HG02852 (cell line): ENCODE results near the gene IL20RB.
"Not testable (repeated sequence)": the region's sequence is repeated elsewhere in the genome, so short reads cannot be mapped to it uniquely, and the experiment has no call there.

Experiments used
- ATAC-seq: cut with Tn5 transposase; IDR thresholded peaks from one replicate; pipeline ENCODE4 v1.9.1; 2021; ENCODE audit warnings: mild to moderate bottlenecking, moderate library complexity; ENCODE audit not compliant: unreplicated experiment

Gene IL20RB

DNA sequence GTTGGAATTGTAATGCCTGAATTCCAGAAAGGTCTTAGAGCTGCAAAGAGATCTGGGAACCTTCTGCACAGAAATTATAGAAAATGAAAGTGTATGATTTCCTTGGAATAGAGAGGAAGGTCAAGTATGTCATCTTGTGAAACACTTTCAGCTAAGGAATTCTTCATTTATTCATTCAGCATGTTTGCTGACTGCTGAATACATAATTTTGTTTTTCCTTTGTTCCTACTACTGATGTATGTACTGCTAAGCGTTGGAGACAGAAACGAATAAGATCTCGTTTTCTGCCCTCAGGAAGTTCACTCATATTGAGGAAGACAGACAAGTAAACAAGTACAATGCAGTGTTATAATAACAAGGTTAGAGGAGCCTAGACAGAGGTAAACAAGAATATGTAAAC is 14.3 kb upstream of the IL20RB start:
- ATAC-seq: no peak

DNA sequence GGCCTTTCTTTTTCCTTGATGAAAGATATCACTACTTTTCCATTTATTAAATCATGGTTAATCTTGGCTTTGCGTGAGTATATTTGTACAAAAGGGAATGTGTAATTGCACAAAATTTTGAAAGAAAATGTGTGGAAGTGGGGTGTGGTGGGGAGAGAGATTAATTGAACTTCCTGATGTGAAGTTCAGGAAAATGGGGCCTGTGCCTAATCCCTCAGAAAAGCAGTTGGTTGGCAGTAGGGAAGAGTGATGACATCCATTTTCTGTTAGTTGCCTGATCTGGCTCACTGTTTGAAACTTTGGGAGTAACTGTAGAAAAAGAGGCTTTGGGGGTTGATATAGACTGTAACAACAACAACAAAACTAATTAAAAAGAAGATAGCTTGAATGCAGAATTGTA is 10.8 kb upstream of the IL20RB start:
- ATAC-seq: no peak

- no peak for ATAC-seq
Measured at GRCh38 chr3:136947477-136947876, 10.3 kb upstream of the IL20RB start.

DNA sequence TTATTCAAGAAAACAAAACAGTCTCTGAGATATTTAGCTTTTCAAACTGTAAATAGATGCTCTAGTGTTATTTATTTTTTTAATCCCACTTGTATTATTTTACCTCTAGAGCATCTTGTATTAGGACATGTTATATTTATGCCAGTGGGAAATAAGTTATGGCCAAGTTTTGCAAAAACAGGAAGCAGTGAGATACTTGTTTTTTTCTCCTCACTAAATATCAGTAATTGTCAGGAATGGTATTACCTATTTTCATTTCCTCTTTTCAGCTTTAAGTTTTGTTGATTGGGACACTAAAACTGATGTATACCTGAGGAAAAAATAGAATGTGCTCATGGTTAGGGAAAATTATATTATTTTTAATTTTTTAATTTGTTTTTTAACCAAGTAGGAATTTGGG is 8.6 kb upstream of the IL20RB start:
- ATAC-seq: no peak

DNA sequence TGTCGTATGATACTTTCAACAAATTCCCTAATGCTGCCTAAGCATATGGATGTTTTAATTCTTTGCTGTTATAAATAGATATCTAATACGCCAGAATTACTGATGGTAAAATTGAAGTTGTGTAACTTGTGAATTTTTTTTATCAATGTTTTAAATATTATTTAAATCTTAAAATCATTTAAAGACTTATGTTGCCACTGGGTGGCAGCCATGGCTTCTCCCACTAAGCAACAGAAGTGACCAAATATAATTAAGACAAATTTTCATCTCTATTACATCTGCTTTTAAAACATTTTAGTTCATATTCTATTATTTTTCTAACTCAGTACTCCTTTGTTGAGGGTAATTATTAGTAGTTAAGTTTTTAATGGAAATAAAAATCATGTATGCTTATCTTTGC is 8.1 kb upstream of the IL20RB start:
- no peak for ATAC-seq

DNA sequence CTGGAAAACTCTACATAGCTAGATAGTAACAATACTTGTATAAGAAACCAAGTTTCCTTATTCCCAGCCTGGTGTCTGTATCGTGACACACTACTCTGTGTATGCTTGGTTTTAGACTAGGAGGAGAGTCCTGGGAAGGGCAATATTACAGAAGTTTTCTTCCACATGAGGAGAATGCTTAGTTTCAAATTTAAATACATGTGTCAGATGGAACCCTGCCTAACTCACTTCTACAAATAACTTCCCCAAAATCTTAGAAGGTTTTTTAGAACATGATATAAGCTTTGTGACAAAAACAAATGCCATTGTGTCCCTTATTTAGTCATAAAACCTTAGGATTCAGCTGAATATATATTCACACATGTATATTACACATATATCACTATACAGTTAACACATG is 7.2 kb upstream of the IL20RB start:
- ATAC-seq: no peak

GRCh38 chr3:136952292-136952691 is 5.5 kb upstream of the IL20RB start:
- ATAC-seq: no peak

- ATAC-seq: no peak
Measured at GRCh38 chr3:136954251-136954650, 3.5 kb upstream of the IL20RB start.

DNA sequence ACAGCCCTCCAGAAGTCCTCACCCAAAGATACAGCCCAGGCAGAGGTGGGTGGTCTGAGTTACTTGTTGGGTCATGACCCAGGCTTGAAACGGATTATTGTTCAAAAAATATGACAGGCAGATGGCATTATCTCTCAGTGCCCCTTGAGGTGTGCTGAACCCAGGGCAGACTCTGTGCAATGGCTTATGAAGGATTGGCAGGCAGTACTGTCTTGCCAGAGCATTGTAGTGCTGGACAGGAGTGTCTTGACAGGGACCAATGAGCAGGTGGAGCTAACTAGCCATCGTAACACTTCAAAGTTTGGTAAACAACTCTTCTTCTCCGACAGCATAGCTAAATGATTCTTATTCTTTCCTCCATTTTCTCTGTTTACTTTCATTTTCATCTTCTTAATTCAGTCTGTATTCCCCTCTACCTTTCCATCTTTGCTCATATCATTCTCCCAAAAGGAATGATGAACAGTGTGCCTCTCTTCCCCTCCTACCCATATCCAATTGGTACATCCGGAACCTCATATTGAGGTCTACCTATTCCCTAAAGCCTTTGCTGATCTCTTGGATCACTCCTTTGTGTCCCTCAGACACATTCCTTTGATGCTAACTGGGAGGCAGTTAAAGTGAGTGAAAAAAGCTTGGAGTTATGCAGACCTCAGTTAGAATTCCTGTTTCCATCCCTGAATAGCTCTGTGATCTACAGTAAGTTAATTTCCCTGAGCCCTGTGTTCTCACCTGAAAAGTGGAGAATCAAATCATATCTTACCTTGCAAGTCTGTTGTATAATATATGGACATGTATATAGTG is 2.6 kb upstream of the IL20RB start:
- ATAC-seq: no peak

DNA sequence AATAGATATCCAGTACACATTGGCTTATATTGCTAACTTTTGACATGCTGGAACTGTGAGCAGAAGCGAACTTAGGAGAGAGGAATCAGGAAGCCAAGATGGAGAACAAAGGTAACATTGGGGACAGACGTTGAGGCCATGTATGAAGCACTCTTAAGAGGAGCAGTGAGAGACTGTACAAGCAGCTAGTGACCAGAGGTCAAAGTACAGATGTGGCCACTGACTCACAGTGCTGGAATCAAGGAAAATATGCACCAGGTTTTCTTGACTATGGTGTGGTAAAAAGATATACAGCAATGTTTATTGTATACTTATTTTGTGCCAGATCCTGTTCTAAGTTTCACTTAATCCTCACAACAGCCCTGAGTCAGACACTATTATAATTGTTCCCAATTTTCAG is 2.0 kb upstream of the IL20RB start:
- no peak for ATAC-seq

- no peak for ATAC-seq
Measured at GRCh38 chr3:136956971-136957370, 812 bp upstream of the IL20RB start.

GRCh38 chr3:136958939-136959338 is 1.2 kb downstream of the IL20RB start:
- ATAC-seq: no peak

- no peak for ATAC-seq
Measured at GRCh38 chr3:136959599-136959998, 1.8 kb downstream of the IL20RB start.

GRCh38 chr3:136960838-136961836 is 3.4 kb downstream of the IL20RB start:
- ATAC-seq: no peak

DNA sequence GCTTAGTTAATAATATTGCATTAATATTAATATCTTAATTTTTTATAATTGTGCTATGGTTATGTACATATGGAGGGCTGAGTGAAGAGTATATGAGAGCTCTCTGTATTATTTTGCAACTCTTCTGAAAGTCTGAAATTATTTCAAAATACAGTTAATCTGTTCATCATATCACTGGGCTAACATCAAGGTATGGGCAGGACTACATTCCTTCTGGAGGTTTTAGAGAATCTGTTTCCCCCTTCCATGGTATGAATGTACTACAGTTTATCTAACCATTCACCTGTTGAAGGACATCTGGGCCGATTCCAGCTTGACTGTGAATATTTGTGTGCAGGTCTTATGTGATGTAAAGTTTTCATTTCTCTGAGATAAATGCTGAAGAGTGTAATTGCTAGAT is 5.1 kb downstream of the IL20RB start:
- no peak for ATAC-seq

GRCh38 chr3:136969539-136969938 is 11.8 kb downstream of the IL20RB start:
- ATAC-seq: not testable (repeated sequence)

- ATAC-seq: no peak
Measured at GRCh38 chr3:136973352-136973751, 15.6 kb downstream of the IL20RB start.

GRCh38 chr3:136974670-136975069 is 16.9 kb downstream of the IL20RB start:
- no peak for ATAC-seq

DNA sequence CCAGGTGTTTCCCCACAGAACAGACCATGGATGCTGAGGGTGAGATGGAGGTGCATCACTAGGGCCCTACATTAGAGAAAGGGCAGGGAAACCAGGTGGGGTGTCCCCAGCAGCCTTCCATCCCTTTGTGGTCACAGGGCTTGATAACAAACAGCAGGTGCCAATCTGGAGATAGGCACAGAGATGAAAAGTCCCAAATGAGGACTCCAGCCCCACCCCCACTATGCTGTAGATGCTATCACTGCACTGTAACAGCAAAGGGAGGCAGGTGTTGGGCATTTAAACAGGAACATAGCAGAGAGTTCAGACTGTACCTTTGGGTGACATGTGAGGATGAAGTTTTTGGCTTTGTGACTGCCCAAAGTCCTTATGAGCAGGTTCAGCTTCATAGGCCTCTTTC is 21.4 kb downstream of the IL20RB start:
- no peak for ATAC-seq

DNA sequence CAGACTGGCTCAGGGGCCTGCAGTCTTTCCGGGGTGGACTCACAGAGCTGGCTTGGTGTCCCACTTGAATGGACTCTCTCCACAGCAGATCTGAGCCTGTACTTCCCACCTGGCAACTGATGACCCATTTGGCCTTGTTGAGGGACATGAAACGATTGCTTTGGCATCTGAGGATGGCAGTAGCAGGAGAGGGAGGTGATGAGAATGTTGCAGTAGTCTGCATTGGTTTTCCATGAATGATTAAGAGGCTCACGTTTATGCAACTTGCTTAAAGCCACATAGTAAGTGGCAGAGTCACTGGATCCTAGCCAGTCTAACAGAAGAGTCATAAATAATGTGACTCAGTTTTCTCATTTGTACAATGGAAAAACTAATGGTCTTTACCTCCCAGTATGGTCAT is 21.9 kb downstream of the IL20RB start:
- ATAC-seq: no peak

DNA sequence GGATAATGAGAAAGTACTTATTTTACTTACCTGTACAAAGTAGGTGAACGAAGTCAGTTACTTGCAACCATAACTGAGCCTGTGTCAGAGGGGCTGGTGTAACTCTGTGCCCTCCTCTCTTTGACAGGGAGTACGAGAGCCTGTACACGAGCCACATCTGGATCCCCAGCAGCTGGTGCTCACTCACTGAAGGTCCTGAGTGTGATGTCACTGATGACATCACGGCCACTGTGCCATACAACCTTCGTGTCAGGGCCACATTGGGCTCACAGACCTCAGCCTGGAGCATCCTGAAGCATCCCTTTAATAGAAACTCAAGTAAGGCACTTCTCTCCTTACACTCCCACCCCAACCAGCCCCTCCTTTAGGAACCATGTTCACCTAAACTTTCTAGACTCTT is 24.2 kb downstream of the IL20RB start:
- no peak for ATAC-seq
